Thyroid gland (tissue), 4 donors: Measurements from ENCODE around the gene ZNF804B. TPM values are rescaled to one million over a fixed set of nuclear protein-coding genes. Genes with fewer than 3 reads are reported as not detected.

Experiments
- DNase-seq, 2 donors: peaks; one replicate each; pipeline ENCODE4 v3.0.0-alpha.2; 2019
- H3K27ac ChIP-seq, 3 donors: fragments of 200-600 bp; sonication (generic); 1 replicate in 2 of 3; 2 replicates in 1 of 3; pipeline ENCODE4 v1.5.1; 2016 to 2019; ENCODE audit warnings: mild to moderate bottlenecking in 1 of 3, moderate library complexity in 1 of 3
- H3K27me3 ChIP-seq: fragments of 200-600 bp; sonication (generic); one replicate; pipeline ENCODE4 v1.5.1; 2019
- H3K36me3 ChIP-seq, 2 donors: fragments of 200-600 bp; sonication (generic); one replicate each; pipeline ENCODE4 v1.5.1; 2016 to 2019
- H3K4me1 ChIP-seq, 2 donors: fragments of 200-600 bp; sonication (generic); one replicate each; pipeline ENCODE4 v1.5.1; 2017 to 2019
- H3K4me3 ChIP-seq, 3 donors: fragments of 200-600 bp; sonication (generic); replicated peaks in 1 of 3; 1 replicate in 2 of 3; 2 replicates in 1 of 3; pipeline ENCODE4 v1.5.1; 2016; ENCODE audit warnings: mild to moderate bottlenecking in 1 of 3
- H3K9me3 ChIP-seq: fragments of 200-600 bp; sonication (generic); one replicate; pipeline ENCODE4 v1.5.1; 2017
- CTCF ChIP-seq, 6 experiments: fragments of 200-600 bp in 3 of 6; fragments of 450-650 bp in 3 of 6; sonication (generic) in 3 of 6; IDR thresholded peaks; one replicate each; pipeline ENCODE4 v1.5.1; 2016 to 2019; ENCODE audit warnings: antibody characterized with exemption in 6 of 6, mild to moderate bottlenecking in 2 of 6, inconsistent platforms in 1 of 6, moderate library complexity in 1 of 6
- POLR2A ChIP-seq, 2 donors: fragments of 450-650 bp; IDR thresholded peaks; one replicate each; pipeline ENCODE4 v1.6.1; 2017; ENCODE audit warnings: antibody characterized with exemption in 2 of 2, mild to moderate bottlenecking in 2 of 2, moderate library complexity in 1 of 2
- WGBS, 2 donors: methylation state at CpG; one replicate each; pipeline ENCODE4 v1.1.5; 2017; 5-methylcytosine and 5-hydroxymethylcytosine counted together
- intact Hi-C: fragments of 100-400 bp; cut with DNase I; formaldehyde crosslinking; loops from one replicate; pipeline ENCODE4 v1.15.1; 2023
- total RNA-seq, 4 donors: library from RNA; depleted of rRNA; stranded (reverse); fragments of >200 nt; gene quantifications; one replicate each; pipeline ENCODE4 v1.2.3, GENCODE V29; 2016

ZNF804B gene
- total RNA-seq, 4 donors from 2014 or later: 18.3 to 49.1 (median 29.7) TPM

- intact Hi-C loops: no loop called here
- 92 to 93% methylated on average over 3 of the region's 3 CpGs for WGBS, 2 donors
- TF ChIP-seq POLR2A (IDR thresholded peaks at IDR 0.05) (no peak), CTCF (IDR thresholded peaks at IDR 0.05) (no peak)
- H3K27ac ChIP-seq: no peak overlapping the region
- H3K9me3 ChIP-seq: no peaks in the 10 kb centered on the region
- no peaks in the 10 kb centered on the region for H3K36me3 ChIP-seq
- no peak for DNase-seq
- no peaks in the 10 kb centered on the region for H3K27me3 ChIP-seq
- no peak overlapping the region for H3K4me3 ChIP-seq
- H3K4me1 ChIP-seq: no peaks in the 10 kb centered on the region
These were observed 258.2 kb downstream of the ZNF804B start for GRCh38 chr7:89017695-89018094.

DNA sequence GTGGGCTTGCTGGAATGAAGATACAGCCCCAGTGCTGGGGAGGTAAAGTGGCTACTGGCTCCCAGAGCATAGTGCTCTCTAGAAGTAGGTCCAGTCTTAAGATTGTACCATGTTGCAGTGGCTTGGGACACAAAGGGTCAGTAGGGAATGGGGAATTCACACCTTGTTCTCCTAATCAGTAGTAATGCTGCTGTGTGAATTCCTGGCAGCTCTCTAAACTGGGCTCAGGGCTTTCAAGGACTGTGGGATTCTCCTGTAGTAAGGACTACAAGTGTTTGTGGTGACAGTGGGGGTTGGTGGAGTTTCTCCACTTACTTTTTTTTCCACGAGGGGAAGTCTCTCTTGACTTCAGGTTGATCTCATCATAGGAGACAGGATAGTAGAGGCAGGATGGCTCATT lies 262.2 kb downstream of the ZNF804B start:
- intact Hi-C loops: no loop called here
- H3K9me3 ChIP-seq: no peaks in the 10 kb centered on the region
- no peaks in the 10 kb centered on the region for H3K27me3 ChIP-seq
- H3K4me1 ChIP-seq: no peaks in the 10 kb centered on the region
- TF ChIP-seq POLR2A (IDR thresholded peaks at IDR 0.05) (no peak), CTCF (IDR thresholded peaks at IDR 0.05) (no peak)
- no peak overlapping the region for H3K27ac ChIP-seq
- no peaks in the 10 kb centered on the region for H3K36me3 ChIP-seq
- WGBS, 2 donors: 25 to 33% methylated on average over 1 of the region's 1 CpG
- H3K4me3 ChIP-seq: no peak overlapping the region
- no peak for DNase-seq

GRCh38 chr7:89023206-89023605 lies 263.7 kb downstream of the ZNF804B start:
- no peaks in the 10 kb centered on the region for H3K9me3 ChIP-seq
- DNase-seq: no peak
- H3K36me3 ChIP-seq: no peaks in the 10 kb centered on the region
- H3K4me1 ChIP-seq: no peaks in the 10 kb centered on the region
- H3K27me3 ChIP-seq: no peaks in the 10 kb centered on the region
- H3K27ac ChIP-seq: no peak overlapping the region
- intact Hi-C loops: no loop called here
- TF ChIP-seq CTCF (IDR thresholded peaks at IDR 0.05): no peak
- TF ChIP-seq POLR2A (IDR thresholded peaks at IDR 0.05): no peak
- H3K4me3 ChIP-seq: no peak overlapping the region

DNA sequence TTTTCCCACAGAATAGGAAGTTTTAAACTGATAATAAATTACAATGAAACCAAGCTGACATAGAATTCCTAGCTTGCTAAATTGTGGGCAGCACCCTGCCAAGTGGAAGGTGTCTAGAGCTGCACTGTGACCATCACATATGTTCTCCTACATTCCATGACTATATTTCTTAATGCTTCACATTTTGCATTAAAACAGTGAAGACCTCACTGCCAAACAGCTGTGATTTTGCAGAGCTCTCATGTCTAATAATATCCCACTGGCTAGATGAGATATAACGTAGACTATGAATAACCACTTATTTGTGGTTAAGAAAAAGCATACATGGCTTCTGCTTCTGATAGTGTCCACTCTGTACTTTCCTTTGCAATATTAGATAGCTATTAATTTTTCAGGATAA lies 264.4 kb downstream of the ZNF804B start:
- intact Hi-C loops: no loop called here
- DNase-seq: no peak
- WGBS, 2 donors: 48 to 93% methylated on average over 1 of the region's 1 CpG

GRCh38 chr7:89027781-89028180 lies 268.3 kb downstream of the ZNF804B start:
- Histone ChIP-seq H3K36me3 (no peaks in the 10 kb centered on the region), H3K27ac (no peak overlapping the region), H3K27me3 (no peaks in the 10 kb centered on the region), H3K4me3 (no peak overlapping the region), H3K4me1 (no peaks in the 10 kb centered on the region), H3K9me3 (no peaks in the 10 kb centered on the region)
- TF ChIP-seq CTCF (IDR thresholded peaks at IDR 0.05) (no peak), POLR2A (IDR thresholded peaks at IDR 0.05) (no peak)
- DNase-seq: no peak
- intact Hi-C loops: no loop called here
- WGBS, 2 donors: 10 to 16% methylated on average over 1 of the region's 1 CpG

More for the DNA sequence above, 264.4 kb downstream of the ZNF804B start:
- H3K4me1 ChIP-seq: no peaks in the 10 kb centered on the region
- H3K27ac ChIP-seq: no peak overlapping the region
- H3K27me3 ChIP-seq: no peaks in the 10 kb centered on the region
- no peaks in the 10 kb centered on the region for H3K9me3 ChIP-seq
- no peak for TF ChIP-seq POLR2A (IDR thresholded peaks at IDR 0.05)
- TF ChIP-seq CTCF (IDR thresholded peaks at IDR 0.05): no peak
- no peaks in the 10 kb centered on the region for H3K36me3 ChIP-seq
- H3K4me3 ChIP-seq: no peak overlapping the region
